Neural cell (in vitro differentiated cells): ENCODE measurements around the gene TMEM59. TPM values are rescaled to one million over a fixed set of nuclear protein-coding genes. Genes with fewer than 3 reads are reported as not detected.
"Not testable (repeated sequence)": the region's sequence is repeated elsewhere in the genome, so short reads cannot be mapped to it uniquely, and the experiment has no call there.

ENCODE experiments used
- H2AFZ ChIP-seq: fragments of 200-600, 300-800 bp; sonication (generic), shearing (Covaris generic); 2 replicates; pipeline ENCODE4 v1.6.0; 2014; ENCODE audit warnings: low read depth, mild to moderate bottlenecking, antibody characterized with exemption, low read length, moderate library complexity
- H3F3A ChIP-seq: fragments of 200-600 bp; shearing (Covaris generic); 2 replicates; pipeline ENCODE4 v1.6.1; 2016; ENCODE audit warnings: mild to moderate bottlenecking, moderate library complexity, mixed read lengths, antibody characterized with exemption, low read length; ENCODE audit not compliant: insufficient read depth, poor library complexity, severe bottlenecking
- H3K27ac ChIP-seq: fragments of 200-600, 300-800 bp; sonication (generic), shearing (Covaris generic); 2 replicates; pipeline ENCODE4 v1.5.1; 2014; ENCODE audit warnings: mild to moderate bottlenecking, low read length, moderate library complexity
- H3K27me3 ChIP-seq: fragments of 300-800, 200-600 bp; sonication (generic), shearing (Covaris generic); 2 replicates; pipeline ENCODE4 v1.6.0; 2014; ENCODE audit warnings: mild to moderate bottlenecking, low read depth, low read length, moderate library complexity; ENCODE audit not compliant: insufficient read depth
- H3K36me3 ChIP-seq: fragments of 300-800, 200-600 bp; sonication (generic), shearing (Covaris generic); 2 replicates; pipeline ENCODE4 v1.5.1; 2014; ENCODE audit warnings: mild to moderate bottlenecking, antibody characterized with exemption, low read length, moderate library complexity; ENCODE audit not compliant: insufficient read depth
- H3K4me2 ChIP-seq: fragments of 300-800, 200-600 bp; sonication (generic), shearing (Covaris generic); 2 replicates; pipeline ENCODE4 v1.6.0; 2014; ENCODE audit warnings: mild to moderate bottlenecking, low read length
- H3K4me3 ChIP-seq: fragments of 300-800, 200-600 bp; sonication (generic), shearing (Covaris generic); 2 replicates; pipeline ENCODE4 v1.5.1; 2014; ENCODE audit warnings: mild to moderate bottlenecking, low read length, moderate library complexity
- H3K79me2 ChIP-seq: fragments of 200-600 bp; shearing (Covaris generic); replicated peaks from 2 replicates; pipeline ENCODE4 v1.6.0; 2014; ENCODE audit warnings: mild to moderate bottlenecking, low read length, moderate library complexity; ENCODE audit not compliant: insufficient read depth
- H3K9ac ChIP-seq: fragments of 300-800, 200-600 bp; sonication (generic), shearing (Covaris generic); 2 replicates; pipeline ENCODE4 v1.6.1; 2016; ENCODE audit warnings: mild to moderate bottlenecking, low read length, mixed read lengths
- H3K9me2 ChIP-seq: fragments of 200-600 bp; shearing (Covaris generic); 2 replicates; pipeline ENCODE4 v1.6.1; 2016; ENCODE audit warnings: mild to moderate bottlenecking, low read length, mixed read lengths; ENCODE audit not compliant: insufficient read depth
- H3K9me3 ChIP-seq: fragments of 200-600, 300-800 bp; sonication (generic), shearing (Covaris generic); 2 replicates; pipeline ENCODE4 v1.6.1; 2016; ENCODE audit warnings: mild to moderate bottlenecking, mixed run types, low read length, moderate library complexity, mixed read lengths
- H4K20me1 ChIP-seq: fragments of 200-600 bp; shearing (Covaris generic); 2 replicates; pipeline ENCODE4 v1.6.1; 2016; ENCODE audit warnings: mild to moderate bottlenecking, mixed run types; ENCODE audit not compliant: insufficient read depth
- EP300 ChIP-seq: fragments of 450-650 bp; conservative IDR thresholded peaks from 2 replicates; pipeline ENCODE4 v1.6.1; 2014; ENCODE audit warnings: antibody characterized with exemption, mild to moderate bottlenecking, moderate library complexity; ENCODE audit not compliant: poor library complexity, severe bottlenecking
- EZH2 ChIP-seq: fragments of 200-600, 300-800 bp; shearing (Covaris generic), sonication (generic); IDR thresholded peaks from 2 replicates; pipeline ENCODE4 v1.6.1; 2014; ENCODE audit warnings: antibody characterized with exemption, low read length, borderline replicate concordance, mild to moderate bottlenecking; ENCODE audit not compliant: insufficient read depth, poor library complexity, severe bottlenecking
- MXI1 ChIP-seq: fragments of 450-650 bp; conservative IDR thresholded peaks from 2 replicates; pipeline ENCODE4 v1.6.1; 2014; ENCODE audit warnings: antibody characterized with exemption, mild to moderate bottlenecking; ENCODE audit not compliant: poor library complexity, severe bottlenecking
- POLR2AphosphoS5 ChIP-seq: IDR thresholded peaks from 2 replicates; pipeline ENCODE4 v1.6.1; 2012
- RAD21 ChIP-seq: fragments of 450-650 bp; conservative IDR thresholded peaks from 2 replicates; pipeline ENCODE4 v1.6.1; 2014; ENCODE audit warnings: antibody characterized with exemption, mild to moderate bottlenecking, moderate library complexity
- SMC3 ChIP-seq: fragments of 450-650 bp; conservative IDR thresholded peaks from 2 replicates; pipeline ENCODE4 v1.6.1; 2014; ENCODE audit warnings: antibody characterized with exemption, mild to moderate bottlenecking, moderate library complexity; ENCODE audit not compliant: poor library complexity
- TAF1 ChIP-seq: IDR thresholded peaks from 2 replicates; pipeline ENCODE4 v1.6.1; 2012; ENCODE audit warnings: low read depth
- polyA plus RNA-seq: library from polyadenylated mRNA; depleted of rRNA; stranded (reverse); fragments of >200 nt; gene quantifications from 2 replicates; pipeline ENCODE4 v1.2.3, GENCODE V29; 2014
- TF ChIP-seq, protein P1 (sequence below): fragments of 450-650 bp; IDR thresholded peaks from 2 replicates; pipeline ENCODE4 v1.5.1; 2014; ENCODE audit warnings: antibody characterized with exemption, mild to moderate bottlenecking, moderate library complexity; ENCODE audit not compliant: poor library complexity, severe bottlenecking
- TF ChIP-seq, protein P2 (sequence below): IDR thresholded peaks from 2 replicates; pipeline ENCODE4 v1.6.1; 2012; ENCODE audit warnings: borderline replicate concordance

The TMEM59 gene
- polyA plus RNA-seq, 1 donor from 2014 or later: 328 TPM

- not testable (repeated sequence) for H3K9ac ChIP-seq, H3K27ac ChIP-seq, H2AFZ ChIP-seq, H3K4me3 ChIP-seq, H3K4me2 ChIP-seq, H3K27me3 ChIP-seq, H3K36me3 ChIP-seq, H3F3A ChIP-seq, H3K79me2 ChIP-seq, H4K20me1 ChIP-seq, H3K9me2 ChIP-seq, H3K9me3 ChIP-seq
Observed at GRCh38 chr1:54019562-54020176, 33.3 kb downstream of the TMEM59 start.

GRCh38 chr1:54018635-54019034 is 34.4 kb downstream of the TMEM59 start:
- H3K9ac ChIP-seq: no peak overlapping the region
- H3K27me3 ChIP-seq: no peaks in the 10 kb centered on the region
- no peak overlapping the region for H3K4me3 ChIP-seq
- H3K27ac ChIP-seq: no peak overlapping the region
- TF ChIP-seq POLR2AphosphoS5 (no peak), TAF1 (no peak), RAD21 (no peak)
- no peak overlapping the region for H3K4me2 ChIP-seq
- H3K9me3 ChIP-seq: no peaks in the 10 kb centered on the region
- H3F3A ChIP-seq: no peaks in the 10 kb centered on the region
- no peaks in the 10 kb centered on the region for H3K79me2 ChIP-seq
- no peaks in the 10 kb centered on the region for H3K36me3 ChIP-seq
- no peaks in the 10 kb centered on the region for H4K20me1 ChIP-seq
- no peak overlapping the region for H2AFZ ChIP-seq
- no peaks in the 10 kb centered on the region for H3K9me2 ChIP-seq

GRCh38 chr1:54017979-54018378 is 35.0 kb downstream of the TMEM59 start, which contains the start of gene LDLRAD1:
Gene LDLRAD1 (minus strand): TSS chr1:54018186. CDS start chr1:54018112, 74 bp downstream.
- Histone ChIP-seq H3K9me2 (no peaks in the 10 kb centered on the region), H3K79me2 (no peaks in the 10 kb centered on the region), H4K20me1 (no peaks in the 10 kb centered on the region), H3K9ac (no peak within 1 kb of the TSS), H3F3A (no peaks in the 10 kb centered on the region), H3K9me3 (no peaks in the 10 kb centered on the region), H3K4me3 (no peak within 1 kb of the TSS), H3K27ac (no peak within 1 kb of the TSS), H3K36me3 (no peaks in the 10 kb centered on the region), H3K27me3 (no peaks in the 10 kb centered on the region), H2AFZ (no peak within 1 kb of the TSS), H3K4me2 (no peak within 1 kb of the TSS)
- TF ChIP-seq SMC3 (no peak), MXI1 (no peak), RAD21 (no peak), EP300 (no peak), POLR2AphosphoS5 (no peak), EZH2 (no peak), TAF1 (no peak)
- TF ChIP-seq, protein P1, sequence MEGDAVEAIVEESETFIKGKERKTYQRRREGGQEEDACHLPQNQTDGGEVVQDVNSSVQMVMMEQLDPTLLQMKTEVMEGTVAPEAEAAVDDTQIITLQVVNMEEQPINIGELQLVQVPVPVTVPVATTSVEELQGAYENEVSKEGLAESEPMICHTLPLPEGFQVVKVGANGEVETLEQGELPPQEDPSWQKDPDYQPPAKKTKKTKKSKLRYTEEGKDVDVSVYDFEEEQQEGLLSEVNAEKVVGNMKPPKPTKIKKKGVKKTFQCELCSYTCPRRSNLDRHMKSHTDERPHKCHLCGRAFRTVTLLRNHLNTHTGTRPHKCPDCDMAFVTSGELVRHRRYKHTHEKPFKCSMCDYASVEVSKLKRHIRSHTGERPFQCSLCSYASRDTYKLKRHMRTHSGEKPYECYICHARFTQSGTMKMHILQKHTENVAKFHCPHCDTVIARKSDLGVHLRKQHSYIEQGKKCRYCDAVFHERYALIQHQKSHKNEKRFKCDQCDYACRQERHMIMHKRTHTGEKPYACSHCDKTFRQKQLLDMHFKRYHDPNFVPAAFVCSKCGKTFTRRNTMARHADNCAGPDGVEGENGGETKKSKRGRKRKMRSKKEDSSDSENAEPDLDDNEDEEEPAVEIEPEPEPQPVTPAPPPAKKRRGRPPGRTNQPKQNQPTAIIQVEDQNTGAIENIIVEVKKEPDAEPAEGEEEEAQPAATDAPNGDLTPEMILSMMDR: no peak
- TF ChIP-seq, protein P2, sequence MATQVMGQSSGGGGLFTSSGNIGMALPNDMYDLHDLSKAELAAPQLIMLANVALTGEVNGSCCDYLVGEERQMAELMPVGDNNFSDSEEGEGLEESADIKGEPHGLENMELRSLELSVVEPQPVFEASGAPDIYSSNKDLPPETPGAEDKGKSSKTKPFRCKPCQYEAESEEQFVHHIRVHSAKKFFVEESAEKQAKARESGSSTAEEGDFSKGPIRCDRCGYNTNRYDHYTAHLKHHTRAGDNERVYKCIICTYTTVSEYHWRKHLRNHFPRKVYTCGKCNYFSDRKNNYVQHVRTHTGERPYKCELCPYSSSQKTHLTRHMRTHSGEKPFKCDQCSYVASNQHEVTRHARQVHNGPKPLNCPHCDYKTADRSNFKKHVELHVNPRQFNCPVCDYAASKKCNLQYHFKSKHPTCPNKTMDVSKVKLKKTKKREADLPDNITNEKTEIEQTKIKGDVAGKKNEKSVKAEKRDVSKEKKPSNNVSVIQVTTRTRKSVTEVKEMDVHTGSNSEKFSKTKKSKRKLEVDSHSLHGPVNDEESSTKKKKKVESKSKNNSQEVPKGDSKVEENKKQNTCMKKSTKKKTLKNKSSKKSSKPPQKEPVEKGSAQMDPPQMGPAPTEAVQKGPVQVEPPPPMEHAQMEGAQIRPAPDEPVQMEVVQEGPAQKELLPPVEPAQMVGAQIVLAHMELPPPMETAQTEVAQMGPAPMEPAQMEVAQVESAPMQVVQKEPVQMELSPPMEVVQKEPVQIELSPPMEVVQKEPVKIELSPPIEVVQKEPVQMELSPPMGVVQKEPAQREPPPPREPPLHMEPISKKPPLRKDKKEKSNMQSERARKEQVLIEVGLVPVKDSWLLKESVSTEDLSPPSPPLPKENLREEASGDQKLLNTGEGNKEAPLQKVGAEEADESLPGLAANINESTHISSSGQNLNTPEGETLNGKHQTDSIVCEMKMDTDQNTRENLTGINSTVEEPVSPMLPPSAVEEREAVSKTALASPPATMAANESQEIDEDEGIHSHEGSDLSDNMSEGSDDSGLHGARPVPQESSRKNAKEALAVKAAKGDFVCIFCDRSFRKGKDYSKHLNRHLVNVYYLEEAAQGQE: no peak
